HG03103 (cell line): Measurements from ENCODE around the gene NCK1.

Experiments
- ATAC-seq: cut with Tn5 transposase; IDR thresholded peaks from one replicate; pipeline ENCODE4 v1.9.1; 2021; ENCODE audit warnings: low read depth; ENCODE audit not compliant: unreplicated experiment

The NCK1 gene

GRCh38 chr3:136861890-136862616, at the start of gene NCK1:
NCK1 (plus strand) TSS chr3:136862208; CDS start chr3:136928002, 65,794 bp downstream.
- ATAC-seq: peak; percentile 95

- ATAC-seq: no peak
Observed at GRCh38 chr3:136817448-136817847, 44.6 kb upstream of the NCK1 start.

- no peak for ATAC-seq
Observed at GRCh38 chr3:136818191-136818768, 43.7 kb upstream of the NCK1 start.

GRCh38 chr3:136818769-136819391, 43.1 kb upstream of the NCK1 start, which contains the start of gene SLC35G2:
SLC35G2 (plus strand) TSS chr3:136819126; CDS start chr3:136854461, 35,335 bp downstream.
- no peak for ATAC-seq

- ATAC-seq: no peak
Observed at GRCh38 chr3:136819392-136819730, 42.6 kb upstream of the NCK1 start.

GRCh38 chr3:136819731-136820679, 42.0 kb upstream of the NCK1 start:
- no peak for ATAC-seq

GRCh38 chr3:136831461-136831860, 30.5 kb upstream of the NCK1 start:
- ATAC-seq: no peak

GRCh38 chr3:136835089-136835812, 26.8 kb upstream of the NCK1 start:
- no peak for ATAC-seq

- ATAC-seq: no peak
Observed at GRCh38 chr3:136835813-136836510, 26.0 kb upstream of the NCK1 start.

GRCh38 chr3:136836511-136837156, 25.4 kb upstream of the NCK1 start:
- no peak for ATAC-seq

GRCh38 chr3:136838641-136839555, 23.1 kb upstream of the NCK1 start:
- no peak for ATAC-seq

GRCh38 chr3:136839556-136839931, 22.5 kb upstream of the NCK1 start:
- ATAC-seq: no peak

GRCh38 chr3:136840252-136840651, 21.8 kb upstream of the NCK1 start:
- no peak for ATAC-seq

- ATAC-seq: no peak
Observed at GRCh38 chr3:136842294-136842693, 19.7 kb upstream of the NCK1 start.

GRCh38 chr3:136844724-136845123, 17.3 kb upstream of the NCK1 start:
- ATAC-seq: no peak

GRCh38 chr3:136852180-136852579, 9.8 kb upstream of the NCK1 start:
- ATAC-seq: no peak

GRCh38 chr3:136856665-136857064, 5.3 kb upstream of the NCK1 start:
- ATAC-seq: no peak

GRCh38 chr3:136858381-136858780, 3.6 kb upstream of the NCK1 start:
- no peak for ATAC-seq
